ENCODE measurements around the gene SCN3B. TPM values are rescaled to one million over a fixed set of nuclear protein-coding genes. Genes with fewer than 3 reads are reported as not detected.

SCN3B gene
- total and polyA plus RNA-seq, 2 of the 13 experiments (the other 11 are each of a cell fraction or from before 2014, with no cell fraction given) = 0.07 to 0.11 TPM

DNA sequence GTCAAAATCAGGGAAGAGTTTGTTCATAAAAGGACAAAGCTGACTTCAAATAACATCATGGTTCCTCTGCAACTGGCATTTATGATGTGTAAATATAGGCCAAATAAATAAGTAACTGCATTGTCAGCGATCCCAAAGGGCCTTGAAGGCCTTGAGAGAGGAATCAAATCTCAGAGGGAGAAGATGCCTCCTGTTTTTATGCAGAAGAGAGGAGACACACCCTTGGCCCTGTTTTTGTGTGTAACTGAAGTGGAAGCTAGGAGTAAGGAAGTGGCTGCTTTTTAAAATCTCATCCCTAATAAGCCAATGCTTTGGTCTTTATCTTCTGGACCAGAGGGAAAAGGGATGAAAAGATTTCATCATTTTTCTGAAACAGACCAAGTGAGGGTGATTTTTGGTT, 15.7 kb upstream of the SCN3B start (continued):
- no peak for TF ChIP-seq TOPORS (CRISPR knock-in tag; IDR thresholded peaks at IDR 0.05)
- no peak for TF ChIP-seq ZSCAN5A (CRISPR knock-in tag; IDR thresholded peaks at IDR 0.05; ENCODE audit: borderline replicate concordance)
- TF ChIP-seq, protein P1, sequence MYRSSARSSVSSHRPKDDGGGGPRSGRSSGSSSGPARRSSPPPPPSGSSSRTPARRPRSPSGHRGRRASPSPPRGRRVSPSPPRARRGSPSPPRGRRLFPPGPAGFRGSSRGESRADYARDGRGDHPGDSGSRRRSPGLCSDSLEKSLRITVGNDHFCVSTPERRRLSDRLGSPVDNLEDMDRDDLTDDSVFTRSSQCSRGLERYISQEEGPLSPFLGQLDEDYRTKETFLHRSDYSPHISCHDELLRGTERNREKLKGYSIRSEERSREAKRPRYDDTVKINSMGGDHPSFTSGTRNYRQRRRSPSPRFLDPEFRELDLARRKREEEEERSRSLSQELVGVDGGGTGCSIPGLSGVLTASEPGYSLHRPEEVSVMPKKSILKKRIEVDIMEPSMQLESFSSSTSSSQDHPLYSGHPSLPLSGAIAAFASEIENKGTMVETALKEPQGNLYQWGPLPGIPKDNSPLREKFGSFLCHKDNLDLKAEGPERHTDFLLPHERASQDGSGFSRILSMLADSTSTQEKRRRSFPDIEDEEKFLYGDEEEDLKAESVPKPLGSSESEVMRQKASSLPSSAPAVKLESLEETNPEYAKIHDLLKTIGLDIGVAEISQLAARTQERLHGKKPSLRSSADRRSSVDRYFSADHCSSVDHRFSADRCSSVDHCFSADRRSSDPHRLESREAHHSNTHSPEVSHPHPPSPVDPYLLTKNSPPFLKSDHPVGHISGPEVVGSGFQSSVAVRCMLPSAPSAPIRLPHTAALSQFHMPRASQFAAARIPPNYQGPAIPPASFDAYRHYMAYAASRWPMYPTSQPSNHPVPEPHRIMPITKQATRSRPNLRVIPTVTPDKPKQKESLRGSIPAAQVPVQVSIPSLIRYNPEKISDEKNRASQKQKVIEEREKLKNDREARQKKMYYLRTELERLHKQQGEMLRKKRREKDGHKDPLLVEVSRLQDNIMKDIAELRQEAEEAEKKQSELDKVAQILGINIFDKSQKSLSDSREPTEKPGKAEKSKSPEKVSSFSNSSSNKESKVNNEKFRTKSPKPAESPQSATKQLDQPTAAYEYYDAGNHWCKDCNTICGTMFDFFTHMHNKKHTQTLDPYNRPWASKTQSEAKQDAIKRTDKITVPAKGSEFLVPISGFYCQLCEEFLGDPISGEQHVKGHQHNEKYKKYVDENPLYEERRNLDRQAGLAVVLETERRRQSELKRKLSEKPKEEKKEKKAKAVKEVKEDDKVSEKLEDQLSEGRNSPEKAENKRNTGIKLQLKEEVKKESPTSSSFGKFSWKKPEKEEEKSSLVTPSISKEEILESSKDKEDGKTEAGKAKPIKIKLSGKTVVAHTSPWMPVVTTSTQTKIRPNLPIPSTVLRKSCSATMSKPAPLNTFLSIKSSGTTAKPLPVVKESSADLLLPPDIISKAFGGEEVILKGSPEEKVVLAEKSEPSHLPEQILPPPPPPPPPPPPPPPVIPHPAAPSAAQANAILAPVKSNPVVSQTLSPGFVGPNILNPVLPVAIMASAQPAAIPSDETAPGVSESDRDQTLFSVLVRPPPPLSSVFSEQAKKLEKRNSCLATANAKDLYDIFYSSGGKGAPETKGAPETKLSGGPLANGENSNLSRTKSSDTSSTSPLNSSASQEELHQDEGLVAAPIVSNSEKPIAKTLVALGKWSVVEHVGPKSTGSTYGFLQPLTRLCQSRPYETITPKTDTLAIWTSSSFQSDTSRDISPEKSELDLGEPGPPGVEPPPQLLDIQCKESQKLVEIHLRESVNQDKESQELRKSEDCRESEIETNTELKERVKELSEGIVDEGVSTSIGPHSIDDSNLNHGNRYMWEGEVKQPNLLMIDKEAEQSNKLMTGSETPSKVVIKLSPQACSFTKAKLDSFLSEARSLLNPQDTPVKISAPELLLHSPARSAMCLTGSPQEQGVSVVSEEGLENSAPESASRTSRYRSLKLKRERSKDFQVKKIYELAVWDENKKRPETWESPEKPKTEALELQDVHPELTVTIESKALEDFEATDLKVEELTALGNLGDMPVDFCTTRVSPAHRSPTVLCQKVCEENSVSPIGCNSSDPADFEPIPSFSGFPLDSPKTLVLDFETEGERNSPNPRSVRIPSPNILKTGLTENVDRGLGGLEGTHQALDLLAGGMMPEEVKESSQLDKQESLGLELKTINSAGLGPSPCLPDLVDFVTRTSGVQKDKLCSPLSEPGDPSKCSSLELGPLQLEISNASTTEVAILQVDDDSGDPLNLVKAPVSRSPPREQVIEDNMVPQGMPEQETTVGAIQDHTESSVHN (CRISPR knock-in tag; IDR thresholded peaks at IDR 0.05) = no peak
- TF ChIP-seq ZNF468 (CRISPR knock-in tag; IDR thresholded peaks at IDR 0.05) = no peak
